G401.6 (cell line): ENCODE results near the gene CLSTN2.

ENCODE experiments used
- FAIRE-seq: peaks from 2 replicates; lab custom pipeline; 2012; peaks lifted over from hg19 to GRCh38; lab: Jason Lieb, UNC

CLSTN2 gene

DNA sequence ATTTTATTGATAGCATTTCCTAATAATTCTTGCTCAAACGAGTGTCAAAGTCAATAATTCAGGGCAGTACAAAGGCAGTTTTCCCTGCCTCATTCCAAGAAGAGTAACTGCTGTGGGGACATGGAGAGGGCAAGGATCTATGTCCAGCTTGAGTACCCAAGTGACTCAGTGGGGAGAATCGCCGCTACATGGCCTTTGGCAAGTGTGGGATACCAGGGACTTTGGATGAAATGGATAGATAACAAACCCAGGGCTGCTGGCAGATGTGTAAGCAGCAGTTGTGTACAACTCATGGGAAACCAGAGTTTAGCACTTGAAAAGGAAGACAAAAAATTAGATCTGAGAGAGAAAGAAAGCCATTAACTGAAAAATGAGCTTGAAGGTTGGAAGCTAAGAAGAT, 620.7 kb downstream of the CLSTN2 start:
- no peak for FAIRE-seq

DNA sequence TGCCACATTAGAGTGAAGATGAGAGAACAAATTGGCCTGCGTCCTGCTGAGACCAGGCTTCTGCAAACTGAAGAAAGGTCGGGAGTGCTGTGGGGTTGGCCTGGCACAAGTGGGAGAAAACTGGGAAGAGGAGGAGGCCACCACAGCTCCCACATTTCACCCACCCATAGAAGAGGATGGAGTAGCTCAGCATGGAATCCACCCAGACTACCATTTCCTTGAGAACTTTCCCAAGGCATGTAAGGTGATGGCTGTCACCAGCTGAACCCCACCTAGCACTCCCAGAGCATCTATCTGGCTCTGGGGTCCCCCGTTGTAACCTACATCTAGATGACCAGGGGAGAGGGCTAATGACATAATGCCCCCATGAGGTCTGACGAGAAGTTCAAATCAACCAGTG, 622.5 kb downstream of the CLSTN2 start:
- FAIRE-seq = no peak

DNA sequence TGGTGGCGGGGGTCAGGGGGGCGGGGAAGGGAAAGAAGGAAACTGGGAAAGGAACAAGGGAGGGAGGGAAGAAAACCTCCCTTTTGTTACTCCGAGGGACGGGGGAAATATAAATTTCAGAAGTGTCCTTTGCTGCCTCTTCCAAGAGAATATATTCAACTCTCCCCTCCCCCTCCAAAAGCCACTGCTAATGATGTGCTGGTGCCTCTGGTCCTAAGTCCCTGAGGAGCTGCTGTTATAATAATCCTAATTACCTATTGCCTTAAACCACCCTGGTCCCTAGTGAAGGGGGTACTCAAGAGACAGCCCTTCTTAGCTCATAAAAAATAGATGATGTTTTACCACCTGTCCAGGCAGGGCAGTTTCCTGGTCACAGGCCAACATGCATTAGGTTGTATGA, 624.6 kb downstream of the CLSTN2 start:
- no peak for FAIRE-seq

DNA sequence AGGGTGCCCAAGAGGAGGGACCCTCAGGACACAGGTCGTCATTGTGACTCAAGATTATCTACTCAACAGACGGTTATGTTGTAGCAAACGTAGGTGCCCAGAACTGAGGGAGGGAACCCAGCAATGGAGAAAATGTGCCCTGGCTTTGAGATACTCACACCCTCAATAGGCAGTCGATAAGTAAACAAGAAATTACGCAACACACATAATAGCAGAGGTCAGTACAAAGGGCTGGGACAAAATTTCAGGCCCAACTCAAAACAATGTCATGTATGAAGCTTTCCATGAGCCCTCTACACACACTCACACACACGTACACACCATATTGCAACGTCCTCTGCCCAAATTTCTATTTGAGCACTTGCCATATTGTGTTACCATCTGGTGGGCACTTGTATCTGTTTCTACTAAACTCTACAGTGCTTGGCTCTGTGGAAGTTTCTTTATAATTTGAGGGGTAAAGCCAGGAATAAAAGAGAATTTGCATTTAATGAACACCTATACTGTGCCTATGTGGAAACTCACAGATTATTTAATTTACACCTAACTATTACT, 628.3 kb downstream of the CLSTN2 start:
- FAIRE-seq = no peak

DNA sequence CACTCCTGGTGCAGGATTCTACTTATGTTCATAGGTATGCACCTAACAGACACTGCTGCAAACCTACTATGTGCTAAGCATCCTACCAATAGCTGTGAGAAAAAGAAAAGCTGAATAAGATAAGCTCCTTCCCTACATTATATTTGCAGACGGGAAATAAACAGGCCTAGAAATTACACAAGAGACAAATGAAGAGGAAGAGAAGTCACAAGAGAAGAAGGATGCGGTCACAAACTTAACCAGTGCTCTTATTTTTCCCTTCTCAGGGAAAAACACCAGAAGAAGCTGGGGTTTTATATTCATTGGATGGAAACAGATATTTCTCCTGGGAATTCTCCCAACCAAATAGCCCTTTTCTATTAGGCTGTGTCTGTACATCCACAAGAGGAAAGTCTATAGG, 633.1 kb downstream of the CLSTN2 start:
- FAIRE-seq = no peak

DNA sequence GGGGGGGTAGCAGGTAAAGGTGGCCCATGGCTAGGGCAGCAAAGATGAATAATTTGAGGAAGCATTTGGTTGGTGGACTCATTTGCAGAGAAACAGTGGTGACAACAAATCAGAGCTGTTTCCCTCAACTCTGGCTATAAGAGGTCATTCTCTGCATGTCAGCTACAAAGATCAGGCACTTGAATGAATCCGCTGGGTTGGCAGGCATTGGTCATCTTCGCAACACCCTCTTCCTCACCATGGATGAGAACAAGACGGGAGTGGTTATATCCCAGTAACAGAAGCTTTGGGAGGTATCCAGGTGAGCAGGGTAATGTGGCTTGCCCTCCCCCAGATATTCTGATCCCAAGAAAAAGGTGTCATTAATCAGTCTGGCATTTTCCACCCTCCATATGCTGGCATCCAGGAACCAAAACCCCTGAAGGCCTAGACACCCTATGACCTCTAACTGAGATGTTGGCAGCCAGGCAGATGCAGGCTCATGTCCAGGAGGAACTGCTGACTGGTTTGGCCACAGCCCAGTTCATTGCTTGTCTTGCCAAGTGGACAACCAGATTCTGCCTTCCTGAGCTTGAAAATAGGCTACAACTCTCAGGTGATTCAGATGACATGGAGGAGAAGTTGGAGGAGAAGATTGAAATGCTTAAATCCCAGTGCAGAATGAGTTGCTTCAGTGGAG, 634.0 kb downstream of the CLSTN2 start:
- FAIRE-seq = no peak

DNA sequence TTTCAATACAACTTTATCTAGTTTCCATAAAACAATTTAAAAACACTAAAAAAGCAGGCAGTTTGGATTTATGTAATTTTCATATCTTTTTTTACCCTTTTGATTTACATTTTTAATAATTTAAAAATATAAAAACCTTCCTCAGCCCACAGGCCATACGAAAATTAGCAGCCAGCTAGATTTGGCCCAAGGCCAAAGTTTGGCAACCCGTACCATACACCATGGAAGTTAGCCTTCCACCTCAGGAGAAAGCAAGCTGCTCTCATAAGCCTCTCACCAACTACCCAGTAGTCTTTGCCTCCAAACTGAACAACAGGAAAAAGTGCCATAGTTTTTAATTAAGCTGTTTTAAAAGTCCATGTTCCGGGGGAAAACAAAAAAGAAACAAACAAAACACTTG, 635.6 kb downstream of the CLSTN2 start:
- FAIRE-seq = no peak

DNA sequence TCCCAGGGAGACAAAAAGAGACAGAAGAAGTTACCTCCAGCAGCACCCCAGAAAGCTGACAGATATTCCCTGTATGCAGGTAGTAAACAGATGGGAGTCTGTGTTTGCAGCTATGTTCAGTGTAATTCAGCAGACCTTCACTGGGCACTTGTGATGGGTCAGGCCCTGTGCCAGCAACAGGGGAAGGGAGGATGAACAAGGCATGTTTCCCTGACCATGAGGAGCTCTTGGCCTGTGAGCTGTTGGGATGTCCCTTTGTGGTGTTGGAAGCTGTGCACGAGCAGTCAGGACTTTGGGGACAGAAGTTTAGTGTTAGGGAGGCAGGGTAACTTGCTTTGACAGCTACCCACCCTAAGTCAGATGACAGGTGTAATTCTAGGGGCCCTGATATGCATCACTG, 636.9 kb downstream of the CLSTN2 start:
- FAIRE-seq = no peak

DNA sequence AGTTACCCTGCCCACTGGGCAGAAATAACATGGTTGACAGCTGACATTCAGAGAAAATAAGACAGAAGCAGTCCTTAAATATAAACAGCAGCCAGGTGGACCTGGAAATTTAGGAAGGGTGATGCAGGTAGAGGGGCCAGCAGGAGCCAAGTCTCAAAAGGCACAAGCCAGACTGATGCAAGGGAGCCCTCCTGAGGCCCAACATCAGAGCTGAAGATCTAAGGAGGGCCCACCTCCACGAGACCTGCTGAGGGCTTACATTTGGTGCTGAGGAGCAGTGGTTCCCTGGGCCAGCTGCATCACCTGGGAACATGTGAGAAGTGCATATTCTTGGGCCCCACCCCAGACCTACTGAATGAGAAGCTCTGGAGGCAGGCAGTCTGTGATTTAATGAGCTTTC, 637.3 kb downstream of the CLSTN2 start:
- no peak for FAIRE-seq

DNA sequence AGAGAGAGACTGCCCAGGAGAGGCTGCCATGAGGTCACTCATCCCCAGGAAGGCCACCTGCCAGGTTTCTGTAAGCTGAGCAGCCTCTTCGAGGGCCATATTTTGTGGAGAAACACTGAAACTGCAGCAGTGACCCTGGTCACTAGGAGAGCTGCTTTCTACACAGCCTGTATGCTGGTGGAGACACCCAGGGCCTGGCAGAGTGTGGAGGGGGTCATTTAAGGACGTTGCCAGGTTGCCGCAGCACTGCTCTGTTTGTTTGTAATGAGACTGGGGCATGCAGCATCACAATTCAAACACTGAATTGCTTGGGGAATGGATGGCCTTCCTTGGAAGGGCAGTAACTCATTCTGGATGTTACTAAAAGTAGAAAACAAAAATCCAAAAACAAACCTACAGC, 638.0 kb downstream of the CLSTN2 start:
- FAIRE-seq = no peak

DNA sequence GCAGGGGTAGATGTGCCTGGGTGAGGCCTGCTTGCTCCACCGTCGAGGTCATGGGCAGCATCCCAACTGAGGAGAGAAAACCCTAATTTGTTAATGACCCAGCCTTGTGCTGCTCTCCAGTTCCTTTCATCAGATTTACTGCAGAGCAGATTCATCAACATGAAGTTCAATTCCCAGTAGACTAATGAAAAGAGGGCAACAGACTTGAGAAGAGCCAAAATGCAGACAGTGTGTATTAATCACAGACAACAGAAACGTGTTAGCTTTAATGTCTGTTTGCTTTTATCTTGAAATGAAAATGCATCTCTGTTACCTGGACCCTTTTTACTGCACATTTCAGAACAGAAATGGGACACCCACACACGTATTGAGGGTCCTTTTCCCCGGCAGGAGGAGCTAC, 639.4 kb downstream of the CLSTN2 start:
- no peak for FAIRE-seq

DNA sequence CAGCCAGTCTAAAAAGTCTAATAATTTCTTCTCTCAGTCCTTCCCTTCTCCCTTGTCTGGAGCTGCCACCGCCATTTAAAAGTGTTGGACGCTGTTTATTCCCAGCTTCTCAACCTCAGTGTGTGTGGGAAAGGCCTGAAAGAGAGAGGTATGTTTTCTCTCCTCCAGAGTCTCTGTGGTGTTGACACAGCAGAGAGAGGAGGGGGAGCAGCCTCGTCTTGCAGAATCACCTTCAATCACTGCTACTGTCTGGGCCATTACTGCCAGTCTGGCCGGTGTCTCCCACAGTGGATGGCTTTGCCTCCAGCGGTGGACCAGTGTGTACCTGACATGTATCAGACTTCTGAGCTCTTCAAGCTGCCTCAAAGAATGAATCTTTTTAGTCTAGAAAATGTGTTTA, 641.5 kb downstream of the CLSTN2 start:
- no peak for FAIRE-seq

DNA sequence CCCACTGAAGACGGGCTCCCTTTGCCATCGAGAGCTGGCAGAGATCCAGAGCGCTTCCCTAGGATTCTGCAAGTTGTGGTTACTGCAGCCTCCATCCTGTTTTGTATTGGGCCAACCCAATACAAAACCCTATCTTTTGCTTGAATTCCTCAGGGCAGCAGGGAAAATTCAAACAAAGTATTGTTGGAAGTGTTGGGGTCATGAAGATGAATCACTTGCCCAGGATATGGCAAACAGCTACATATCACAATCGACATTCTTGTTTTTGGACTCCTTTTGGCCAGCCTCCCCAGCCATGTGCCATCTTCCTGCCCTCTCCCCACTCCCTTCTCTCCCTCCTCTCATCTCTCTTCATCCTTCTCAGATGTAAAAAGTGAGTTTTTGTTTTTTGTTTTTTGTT, 642.9 kb downstream of the CLSTN2 start:
- FAIRE-seq = no peak

DNA sequence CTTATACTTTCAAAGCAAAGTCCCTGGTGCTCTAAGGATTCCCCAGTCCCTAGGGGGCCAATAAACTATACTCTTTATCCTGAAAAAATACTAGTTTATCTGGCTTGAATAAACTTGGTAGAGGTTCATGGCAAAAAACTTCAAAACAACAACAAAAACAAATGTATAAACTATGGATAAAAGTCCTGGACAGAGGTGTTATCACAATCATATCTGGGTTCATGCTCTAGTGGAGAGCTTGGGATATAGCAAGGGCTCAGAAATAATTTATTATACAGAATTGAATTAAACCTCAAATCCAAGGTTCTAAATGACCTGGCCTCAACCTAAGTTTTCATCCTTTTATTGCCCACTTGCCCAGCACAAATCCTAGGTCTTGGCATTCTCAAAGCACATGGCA, 644.3 kb downstream of the CLSTN2 start:
- no peak for FAIRE-seq

DNA sequence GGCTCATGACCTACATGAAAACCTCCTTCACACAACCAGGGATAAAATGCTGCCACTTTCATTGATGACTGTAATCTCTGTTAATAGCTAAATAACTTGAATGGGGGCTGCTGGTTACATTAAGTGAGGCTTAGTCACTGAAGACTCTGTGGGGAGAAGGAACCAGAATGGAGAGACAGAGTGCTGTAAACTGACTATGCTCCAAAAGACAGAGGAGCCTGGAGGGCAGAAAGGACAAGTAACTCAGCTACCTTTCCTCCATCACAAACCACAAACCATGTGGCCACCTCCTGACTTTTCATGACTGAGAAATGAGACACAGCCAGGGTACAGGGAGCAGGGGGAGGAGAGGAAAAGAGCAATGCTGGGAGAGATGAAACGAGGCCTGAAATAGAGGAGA, 645.8 kb downstream of the CLSTN2 start:
- FAIRE-seq = no peak

DNA sequence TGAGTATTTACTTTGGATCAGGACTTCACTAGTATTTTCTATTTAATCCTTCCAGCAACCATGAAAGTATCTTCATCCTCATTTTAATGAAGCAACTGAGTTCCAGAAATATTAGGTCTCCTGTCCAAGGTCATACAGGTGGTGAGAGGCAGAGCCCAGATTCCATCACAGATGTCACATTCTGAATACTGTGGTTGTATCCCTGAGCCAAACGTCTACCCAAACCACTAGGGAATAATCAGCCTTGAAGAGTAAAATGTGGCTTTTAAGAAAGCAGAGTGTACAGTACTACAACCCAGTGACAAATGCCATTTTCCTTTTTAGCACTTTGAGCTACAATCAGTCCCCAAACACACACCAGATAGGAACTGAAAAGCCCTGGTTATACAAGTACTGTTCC, 649.6 kb downstream of the CLSTN2 start:
- no peak for FAIRE-seq

DNA sequence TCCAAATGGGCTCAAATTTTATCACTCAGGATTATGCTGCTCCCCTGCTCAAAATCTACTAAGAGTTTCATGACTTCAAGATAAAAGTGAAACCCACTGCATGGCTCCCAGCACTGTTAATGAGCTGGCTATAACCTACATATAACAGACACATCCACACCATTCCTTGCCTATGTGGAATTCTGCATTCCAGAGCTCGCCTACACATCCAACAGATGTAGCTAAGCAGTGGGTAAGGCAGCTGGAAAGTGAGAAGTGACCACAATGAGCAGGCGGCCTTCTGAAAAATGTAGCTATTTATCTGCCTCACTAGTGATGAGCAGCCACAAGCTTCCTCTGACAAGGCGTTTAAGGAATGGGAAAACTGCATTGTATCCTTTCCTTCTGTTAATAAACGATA, 650.8 kb downstream of the CLSTN2 start:
- no peak for FAIRE-seq

DNA sequence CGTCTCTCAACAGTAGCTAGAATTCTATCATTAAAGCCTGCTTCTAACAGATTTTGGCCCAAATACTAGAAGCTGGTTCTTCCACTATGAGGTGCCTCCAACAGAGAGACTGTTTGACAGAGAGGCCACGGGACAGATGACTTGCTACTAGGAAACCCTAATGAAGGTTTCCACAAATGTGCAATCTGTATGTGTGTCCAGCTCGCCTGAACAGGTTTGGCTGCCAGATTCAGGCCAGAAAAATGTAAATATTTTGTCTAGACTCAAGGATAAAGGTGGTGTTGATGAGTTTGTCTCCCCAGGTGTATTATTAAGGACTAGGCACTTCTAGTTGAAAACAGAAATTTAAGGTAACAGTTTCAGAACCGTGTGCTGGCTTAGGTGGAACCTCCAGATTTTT, 651.3 kb downstream of the CLSTN2 start:
- no peak for FAIRE-seq

DNA sequence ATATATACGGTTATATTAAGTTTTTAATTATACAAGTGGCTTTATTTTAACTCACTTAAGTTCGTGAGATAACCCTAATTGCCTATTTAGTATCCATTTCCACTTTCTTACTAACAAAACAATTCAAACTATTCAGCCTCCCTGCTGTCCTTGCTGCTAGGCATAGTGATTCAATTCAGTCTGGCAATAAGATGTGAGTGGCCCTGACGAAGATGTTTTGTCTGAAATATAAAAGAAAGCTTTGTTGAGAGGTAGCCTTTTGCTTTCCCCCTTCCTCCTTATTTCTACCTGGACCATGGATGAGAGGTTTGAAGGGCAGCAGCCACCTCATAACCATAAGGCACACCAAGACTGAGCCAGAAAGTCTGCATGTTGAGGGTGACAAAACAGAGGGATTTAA, 653.6 kb downstream of the CLSTN2 start:
- no peak for FAIRE-seq

DNA sequence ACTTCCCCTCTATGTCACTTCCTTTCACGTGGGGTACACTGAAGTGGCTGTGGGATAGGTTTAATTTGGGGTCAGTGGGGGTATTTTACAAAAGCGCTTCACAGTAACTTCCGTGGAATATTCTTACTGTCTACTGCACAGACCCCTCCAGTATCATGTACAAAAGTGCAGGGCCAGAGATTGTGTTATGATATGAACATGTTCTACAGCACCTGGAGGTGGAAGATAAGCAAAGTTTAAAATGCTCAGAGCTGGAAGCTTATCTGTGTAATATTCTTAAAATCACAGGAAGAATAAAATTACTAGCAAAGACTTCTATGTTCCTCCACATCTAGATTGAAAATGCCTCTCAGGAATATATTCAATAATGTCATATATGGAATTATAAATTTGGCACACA, 658.8 kb downstream of the CLSTN2 start:
- FAIRE-seq = no peak

DNA sequence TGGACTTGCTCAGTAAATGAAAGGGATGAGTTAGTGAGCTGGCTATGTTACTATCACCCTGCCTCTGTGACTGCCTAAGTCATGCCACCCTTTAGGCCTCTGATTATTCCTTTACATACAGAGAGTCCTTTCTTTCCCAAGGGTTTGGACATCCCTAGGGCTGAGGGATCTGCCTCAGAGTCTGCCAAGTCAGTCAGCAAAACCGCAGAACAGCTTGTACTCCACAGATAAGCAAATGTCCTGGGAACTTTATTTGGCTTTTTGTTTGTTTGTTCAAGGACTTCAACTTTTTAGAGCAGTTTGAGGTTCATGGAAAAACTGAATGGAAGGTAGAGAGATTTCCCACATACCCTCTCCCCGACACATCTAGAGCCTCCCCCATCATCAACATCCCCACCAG, 660.3 kb downstream of the CLSTN2 start:
- no peak for FAIRE-seq

DNA sequence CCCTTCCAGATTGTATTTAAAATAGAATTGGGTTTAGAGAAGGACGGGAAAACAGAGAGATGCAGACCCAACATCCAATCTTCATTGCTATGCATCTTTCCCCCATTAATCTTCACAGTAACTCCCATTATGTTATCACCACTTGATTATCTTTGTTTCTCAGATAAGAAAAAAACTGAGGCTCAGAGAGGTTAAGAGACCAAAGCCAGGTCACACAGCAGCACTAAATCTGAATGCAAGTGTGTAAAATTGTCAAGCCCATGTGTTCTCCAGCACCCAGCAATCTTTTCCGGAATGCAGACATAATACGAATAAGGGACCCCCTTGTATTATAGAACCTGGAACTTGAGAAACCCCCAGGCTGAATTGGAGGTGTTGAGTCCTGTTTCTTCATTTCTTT, 662.4 kb downstream of the CLSTN2 start:
- FAIRE-seq = no peak

DNA sequence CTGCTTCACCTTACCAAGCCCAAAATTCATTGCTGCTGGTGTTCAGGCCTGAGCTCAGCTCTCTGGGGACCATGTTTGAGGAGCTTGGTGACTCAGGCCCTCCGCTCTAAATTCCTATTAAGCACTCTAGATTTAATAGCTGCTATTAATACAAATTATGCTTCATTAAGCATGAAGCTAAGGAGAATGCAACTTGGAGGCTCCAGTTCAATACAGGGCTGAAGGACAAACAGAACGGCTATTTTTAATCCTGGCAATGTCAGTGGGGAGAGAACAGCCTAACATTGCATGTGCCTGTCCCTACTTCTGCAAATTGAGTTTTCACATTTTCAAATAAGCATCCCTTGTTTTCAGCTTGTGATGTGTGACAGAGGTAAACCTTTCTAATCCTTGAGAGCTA, 662.8 kb downstream of the CLSTN2 start:
- FAIRE-seq = no peak

DNA sequence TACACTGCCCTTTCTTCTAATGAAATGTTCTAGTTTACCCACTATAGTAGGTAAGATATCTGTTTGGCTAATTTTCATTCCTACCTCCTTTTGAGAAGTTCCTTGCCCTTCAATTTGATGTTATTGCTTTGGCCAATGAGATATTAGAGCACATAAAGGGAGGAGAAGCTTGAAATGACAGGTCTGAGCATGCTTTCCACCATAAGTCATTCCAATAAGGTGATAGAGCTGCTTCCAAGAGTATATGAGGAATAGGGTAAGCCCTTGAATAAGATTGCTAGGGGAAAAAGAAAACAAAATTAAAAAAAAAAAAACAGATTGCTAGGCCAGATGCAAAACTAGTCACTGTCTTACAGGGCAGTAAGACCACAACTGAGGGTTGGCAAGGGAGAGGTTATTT, 664.0 kb downstream of the CLSTN2 start:
- no peak for FAIRE-seq

DNA sequence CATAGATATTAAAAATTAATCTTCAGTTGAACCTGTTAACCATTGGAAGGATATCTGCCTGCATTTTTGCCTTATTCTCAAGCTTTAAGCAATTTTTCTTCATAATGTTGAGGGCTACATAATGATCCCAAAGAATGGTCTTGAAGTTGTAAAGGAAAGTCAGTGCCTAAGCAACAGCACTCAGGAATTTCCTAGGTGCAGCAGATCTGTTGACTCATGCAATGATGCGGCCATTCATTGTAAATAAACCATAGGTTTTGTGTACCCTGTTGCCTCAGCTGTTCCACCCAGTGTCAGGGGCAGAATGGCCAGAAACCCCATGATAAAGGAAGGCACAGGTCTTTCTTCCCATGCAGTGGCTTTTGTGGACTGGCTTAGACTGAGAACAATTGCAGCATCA, 664.5 kb downstream of the CLSTN2 start:
- no peak for FAIRE-seq
